Colonic mucosa (tissue), 4 donors: Measurements from ENCODE around the gene SLC22A12. TPM values are rescaled to one million over a fixed set of nuclear protein-coding genes. Genes with fewer than 3 reads are reported as not detected.

Source experiments
- DNase-seq: peaks from one replicate; pipeline ENCODE4 v3.0.0-alpha.2; 2020
- H3K27ac ChIP-seq: fragments of 200-600 bp; one replicate; pipeline ENCODE4 v1.8.0; 2021
- H3K27me3 ChIP-seq: fragments of 200-600 bp; one replicate; pipeline ENCODE4 v1.8.0; 2021
- H3K36me3 ChIP-seq: fragments of 200-600 bp; one replicate; pipeline ENCODE4 v1.8.0; 2021
- H3K4me1 ChIP-seq: fragments of 200-600 bp; one replicate; pipeline ENCODE4 v1.8.0; 2021; ENCODE audit warnings: mild to moderate bottlenecking
- H3K4me3 ChIP-seq: fragments of 200-600 bp; one replicate; pipeline ENCODE4 v1.8.0; 2021
- H3K9ac ChIP-seq, 2 donors: one replicate each; pipeline ENCODE4 v1.7.0; 2013; ENCODE audit warnings: control low read depth in 2 of 2, low read depth in 2 of 2, low read length in 2 of 2
- H3K9me3 ChIP-seq: fragments of 200-600 bp; one replicate; pipeline ENCODE4 v1.8.0; 2021
- CTCF ChIP-seq: fragments of 200-600 bp; IDR thresholded peaks from one replicate; pipeline ENCODE4 v1.8.0; 2022; ENCODE audit warnings: antibody characterized with exemption, mild to moderate bottlenecking
- intact Hi-C: fragments of 100-400 bp; cut with DNase I; formaldehyde crosslinking; loops from one replicate; pipeline ENCODE4 v1.14.1; 2022
- total RNA-seq, 2 donors: library from RNA; stranded (reverse); fragmentation: NEBNext Ultra II Directional in 1 of 2; extraction: Animal tissue kit (Norgen Biotek cat#: 25700) in 1 of 2; gene quantifications; one replicate each; pipeline ENCODE4 v1.2.1, GENCODE V29; 2021
- donor health status: healthy.
- donor health status: DM: no; HTN: no; CAD: no.
- donor health status: DM: no; HTN: no; CAD: no.

The SLC22A12 gene
- total RNA-seq, 2 donors from 2014 or later: not detected

- no peak for TF ChIP-seq CTCF
- no peak for DNase-seq
- Histone ChIP-seq H3K9ac (no peak overlapping the region), H3K4me1 (no peaks in the 10 kb centered on the region), H3K36me3 (no peaks in the 10 kb centered on the region), H3K4me3 (no peak overlapping the region), H3K27ac (no peak overlapping the region), H3K27me3 (no peaks in the 10 kb centered on the region), H3K9me3 (no peaks in the 10 kb centered on the region)
- intact Hi-C loops: no loop called here
These were observed 14.9 kb downstream of the SLC22A12 start for GRCh38 chr11:64605656-64606585.

- intact Hi-C loops: no loop called here
- no peak overlapping the region for H3K4me3 ChIP-seq
- H3K36me3 ChIP-seq: no peaks in the 10 kb centered on the region
- no peaks in the 10 kb centered on the region for H3K27me3 ChIP-seq
- DNase-seq: no peak
- no peaks in the 10 kb centered on the region for H3K4me1 ChIP-seq
- no peaks in the 10 kb centered on the region for H3K9me3 ChIP-seq
- no peak overlapping the region for H3K9ac ChIP-seq
- no peak for TF ChIP-seq CTCF
- no peak overlapping the region for H3K27ac ChIP-seq
These were observed 15.9 kb downstream of the SLC22A12 start for GRCh38 chr11:64606796-64607380.

GRCh38 chr11:64607381-64607985 lies 16.5 kb downstream of the SLC22A12 start:
- intact Hi-C loops: no loop called here
- no peak overlapping the region for H3K9ac ChIP-seq
- H3K4me3 ChIP-seq: no peak overlapping the region
- no peaks in the 10 kb centered on the region for H3K4me1 ChIP-seq
- no peaks in the 10 kb centered on the region for H3K27me3 ChIP-seq
- no peak for DNase-seq
- no peaks in the 10 kb centered on the region for H3K9me3 ChIP-seq
- no peak for TF ChIP-seq CTCF
- no peak overlapping the region for H3K27ac ChIP-seq
- H3K36me3 ChIP-seq: no peaks in the 10 kb centered on the region

GRCh38 chr11:64608046-64608445 lies 17.0 kb downstream of the SLC22A12 start:
- intact Hi-C loops: no loop called here
- Histone ChIP-seq H3K4me1 (no peaks in the 10 kb centered on the region), H3K36me3 (no peaks in the 10 kb centered on the region), H3K9ac (no peak overlapping the region), H3K27me3 (no peaks in the 10 kb centered on the region), H3K4me3 (no peak overlapping the region), H3K27ac (no peak overlapping the region), H3K9me3 (no peaks in the 10 kb centered on the region)
- no peak for TF ChIP-seq CTCF
- peak; percentile 24 for DNase-seq

- intact Hi-C loops: no loop called here
- Histone ChIP-seq H3K9ac (no peak overlapping the region), H3K27me3 (no peaks in the 10 kb centered on the region), H3K9me3 (no peaks in the 10 kb centered on the region), H3K27ac (no peak overlapping the region), H3K36me3 (no peaks in the 10 kb centered on the region), H3K4me1 (no peaks in the 10 kb centered on the region), H3K4me3 (no peak overlapping the region)
- DNase-seq: no peak
- no peak for TF ChIP-seq CTCF
These were observed 17.6 kb downstream of the SLC22A12 start for GRCh38 chr11:64608636-64609035.
